C4-2B (cell line): ENCODE measurements around the gene ZNF410.

Source experiments
- ZFX ChIP-seq: fragments of 450-650 bp; IDR thresholded peaks from 2 replicates; pipeline ENCODE4 v1.6.1; 2017
- TF ChIP-seq, protein P1 (sequence below): fragments of 450-650 bp; conservative IDR thresholded peaks from 2 replicates; pipeline ENCODE4 v1.5.1; 2017; ENCODE audit warnings: mild to moderate bottlenecking

DNA sequence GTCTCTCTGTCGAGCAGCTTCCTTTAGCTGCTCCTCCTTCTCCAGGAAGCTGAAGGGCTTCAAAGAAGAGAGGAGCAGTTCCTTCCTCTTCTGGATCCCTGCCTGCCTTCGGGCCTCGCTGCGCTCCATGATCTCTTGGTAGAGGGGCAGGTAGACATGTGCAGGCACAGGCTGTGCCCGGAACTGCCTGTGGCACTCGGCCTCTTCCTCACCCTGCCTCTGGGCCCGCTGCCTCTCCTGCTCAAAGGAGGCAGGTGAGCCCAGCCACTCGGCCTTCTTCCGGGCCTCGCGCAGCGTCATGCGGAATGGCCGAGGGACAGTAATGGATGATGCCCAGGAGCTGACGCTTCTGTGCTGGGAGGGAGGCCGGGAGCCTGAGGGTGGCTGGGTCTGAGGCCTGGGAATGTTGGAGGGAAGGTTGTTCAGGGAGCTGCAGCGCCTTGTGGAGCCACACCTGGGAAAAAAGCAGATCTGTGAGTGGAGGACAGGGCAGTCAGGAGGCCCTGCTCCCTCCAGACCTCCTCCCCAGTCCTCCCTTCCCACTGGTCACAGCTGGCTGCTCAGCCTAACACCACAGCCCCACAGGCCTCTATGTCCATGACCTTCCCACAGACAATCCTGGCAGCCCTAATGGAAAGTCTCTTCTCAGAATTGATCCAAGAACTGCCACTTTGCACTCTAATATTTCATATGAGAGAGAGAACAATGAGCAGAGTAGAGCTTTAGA lies 57.9 kb downstream of the ZNF410 start:
- TF ChIP-seq, protein P1, sequence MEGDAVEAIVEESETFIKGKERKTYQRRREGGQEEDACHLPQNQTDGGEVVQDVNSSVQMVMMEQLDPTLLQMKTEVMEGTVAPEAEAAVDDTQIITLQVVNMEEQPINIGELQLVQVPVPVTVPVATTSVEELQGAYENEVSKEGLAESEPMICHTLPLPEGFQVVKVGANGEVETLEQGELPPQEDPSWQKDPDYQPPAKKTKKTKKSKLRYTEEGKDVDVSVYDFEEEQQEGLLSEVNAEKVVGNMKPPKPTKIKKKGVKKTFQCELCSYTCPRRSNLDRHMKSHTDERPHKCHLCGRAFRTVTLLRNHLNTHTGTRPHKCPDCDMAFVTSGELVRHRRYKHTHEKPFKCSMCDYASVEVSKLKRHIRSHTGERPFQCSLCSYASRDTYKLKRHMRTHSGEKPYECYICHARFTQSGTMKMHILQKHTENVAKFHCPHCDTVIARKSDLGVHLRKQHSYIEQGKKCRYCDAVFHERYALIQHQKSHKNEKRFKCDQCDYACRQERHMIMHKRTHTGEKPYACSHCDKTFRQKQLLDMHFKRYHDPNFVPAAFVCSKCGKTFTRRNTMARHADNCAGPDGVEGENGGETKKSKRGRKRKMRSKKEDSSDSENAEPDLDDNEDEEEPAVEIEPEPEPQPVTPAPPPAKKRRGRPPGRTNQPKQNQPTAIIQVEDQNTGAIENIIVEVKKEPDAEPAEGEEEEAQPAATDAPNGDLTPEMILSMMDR = no peak
- TF ChIP-seq ZFX = peak; percentile 84; the same call in 1 of the 2 replicates
